ENCODE measurements around the gene SWT1.

SWT1 gene

DNA sequence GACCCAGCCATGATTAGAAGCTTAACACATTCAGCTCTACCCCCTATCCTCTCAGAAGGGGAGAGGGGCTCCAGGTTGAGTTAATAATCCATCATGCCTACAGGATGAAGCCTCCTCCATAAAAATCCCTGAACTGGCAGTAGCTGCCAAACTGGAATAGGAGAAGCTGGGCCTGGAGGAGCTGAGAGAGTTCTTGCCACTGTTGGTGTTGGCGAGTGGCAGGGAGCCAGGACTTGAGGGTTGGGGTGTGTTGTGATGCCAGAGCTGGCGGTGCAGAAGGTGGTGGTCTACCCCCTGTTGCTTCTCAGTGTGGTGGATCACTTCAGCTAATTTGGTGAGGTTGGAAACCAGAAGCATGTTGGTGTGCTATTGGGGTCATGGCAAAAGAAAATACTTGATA, 123.6 kb downstream of the SWT1 start:
- no peak overlapping the region for H2AFZ ChIP-seq (ENCODE audit: low read depth, low read length)
- no peak overlapping the region for H3K4me3 ChIP-seq (ENCODE audit: low read depth in 1 of 2, low read length in 2 of 2)
- DNase-seq (no peak), ATAC-seq (ENCODE audit: insufficient read depth, low read depth) (no peak)
- peaks cover 15% of the 10 kb centered on the region for H3K4me1 ChIP-seq (ENCODE audit: insufficient read depth, low read length)
- H3K36me3 ChIP-seq (ENCODE audit: insufficient read depth, low read length), result no peaks in the 10 kb centered on the region
- H3K79me2 ChIP-seq (ENCODE audit: insufficient read depth, low read length), result no peaks in the 10 kb centered on the region
- H3K9ac ChIP-seq (ENCODE audit: low read depth, low read length), result no peak overlapping the region
- no peak overlapping the region for H3K4me2 ChIP-seq (ENCODE audit: insufficient read depth, low read length)
- H3K27ac ChIP-seq (ENCODE audit: low read length), result peak overlapping the region; percentile 2; the same call in 1 of the 2 replicates
- no peaks in the 10 kb centered on the region for H3K9me3 ChIP-seq (ENCODE audit: insufficient read depth, low read length, severe bottlenecking)
- H4K20me1 ChIP-seq (ENCODE audit: insufficient read depth, low read length), result no peaks in the 10 kb centered on the region
- no peak for TF ChIP-seq EZH2 (IDR thresholded peaks at IDR 0.05; ENCODE audit: borderline replicate concordance, low read depth, low read length, severe bottlenecking)
- TF ChIP-seq, protein P1, sequence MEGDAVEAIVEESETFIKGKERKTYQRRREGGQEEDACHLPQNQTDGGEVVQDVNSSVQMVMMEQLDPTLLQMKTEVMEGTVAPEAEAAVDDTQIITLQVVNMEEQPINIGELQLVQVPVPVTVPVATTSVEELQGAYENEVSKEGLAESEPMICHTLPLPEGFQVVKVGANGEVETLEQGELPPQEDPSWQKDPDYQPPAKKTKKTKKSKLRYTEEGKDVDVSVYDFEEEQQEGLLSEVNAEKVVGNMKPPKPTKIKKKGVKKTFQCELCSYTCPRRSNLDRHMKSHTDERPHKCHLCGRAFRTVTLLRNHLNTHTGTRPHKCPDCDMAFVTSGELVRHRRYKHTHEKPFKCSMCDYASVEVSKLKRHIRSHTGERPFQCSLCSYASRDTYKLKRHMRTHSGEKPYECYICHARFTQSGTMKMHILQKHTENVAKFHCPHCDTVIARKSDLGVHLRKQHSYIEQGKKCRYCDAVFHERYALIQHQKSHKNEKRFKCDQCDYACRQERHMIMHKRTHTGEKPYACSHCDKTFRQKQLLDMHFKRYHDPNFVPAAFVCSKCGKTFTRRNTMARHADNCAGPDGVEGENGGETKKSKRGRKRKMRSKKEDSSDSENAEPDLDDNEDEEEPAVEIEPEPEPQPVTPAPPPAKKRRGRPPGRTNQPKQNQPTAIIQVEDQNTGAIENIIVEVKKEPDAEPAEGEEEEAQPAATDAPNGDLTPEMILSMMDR (IDR thresholded peaks at IDR 0.05; ENCODE audit: borderline replicate concordance, extremely low read depth, low read length, poor library complexity, severe bottlenecking), result no peak
- no peaks in the 10 kb centered on the region for H3K27me3 ChIP-seq (ENCODE audit: insufficient read depth, low read length, poor library complexity)

DNA sequence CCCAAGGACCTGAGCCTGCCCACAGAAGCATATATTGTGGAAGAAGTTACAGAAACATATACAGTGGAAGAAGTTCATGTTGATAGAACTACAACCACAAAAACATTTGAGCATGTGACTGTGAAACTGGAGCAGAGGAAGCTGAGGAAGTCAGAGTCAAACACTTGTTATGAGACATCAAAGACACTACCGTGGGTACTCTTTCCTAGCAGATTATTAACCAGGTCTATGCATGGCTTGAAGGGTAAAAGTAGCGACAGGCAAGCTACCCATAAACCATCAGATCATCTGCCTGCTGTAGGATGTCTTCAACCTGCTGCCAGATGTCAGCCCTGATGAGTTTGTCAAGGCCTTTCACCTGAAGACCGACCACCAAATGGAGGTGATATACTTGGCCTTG, 124.3 kb downstream of the SWT1 start:
- Histone ChIP-seq H3K4me2 (ENCODE audit: insufficient read depth, low read length) (0 out of 2 replicates have a peak overlapping the region, but pooled peaks have one; percentile 9), H3K4me3 (ENCODE audit: low read depth in 1 of 2, low read length in 2 of 2) (no peak overlapping the region), H2AFZ (ENCODE audit: low read depth, low read length) (peak overlapping the region; percentile 40), H3K79me2 (ENCODE audit: insufficient read depth, low read length) (no peaks in the 10 kb centered on the region), H3K4me1 (ENCODE audit: insufficient read depth, low read length) (peaks cover 15% of the 10 kb centered on the region), H3K27ac (ENCODE audit: low read length) (peak overlapping the region; percentile 17; the same call in 1 of the 2 replicates), H3K9ac (ENCODE audit: low read depth, low read length) (no peak overlapping the region), H4K20me1 (ENCODE audit: insufficient read depth, low read length) (no peaks in the 10 kb centered on the region), H3K36me3 (ENCODE audit: insufficient read depth, low read length) (no peaks in the 10 kb centered on the region), H3K9me3 (ENCODE audit: insufficient read depth, low read length, severe bottlenecking) (no peaks in the 10 kb centered on the region), H3K27me3 (ENCODE audit: insufficient read depth, low read length, poor library complexity) (no peaks in the 10 kb centered on the region)
- ATAC-seq (ENCODE audit: insufficient read depth, low read depth) (peak; percentile 85), DNase-seq (no peak)
- no peak for TF ChIP-seq EZH2 (IDR thresholded peaks at IDR 0.05; ENCODE audit: borderline replicate concordance, low read depth, low read length, severe bottlenecking)
- TF ChIP-seq, protein P1 (IDR thresholded peaks at IDR 0.05; ENCODE audit: borderline replicate concordance, extremely low read depth, low read length, poor library complexity, severe bottlenecking), result no peak

DNA sequence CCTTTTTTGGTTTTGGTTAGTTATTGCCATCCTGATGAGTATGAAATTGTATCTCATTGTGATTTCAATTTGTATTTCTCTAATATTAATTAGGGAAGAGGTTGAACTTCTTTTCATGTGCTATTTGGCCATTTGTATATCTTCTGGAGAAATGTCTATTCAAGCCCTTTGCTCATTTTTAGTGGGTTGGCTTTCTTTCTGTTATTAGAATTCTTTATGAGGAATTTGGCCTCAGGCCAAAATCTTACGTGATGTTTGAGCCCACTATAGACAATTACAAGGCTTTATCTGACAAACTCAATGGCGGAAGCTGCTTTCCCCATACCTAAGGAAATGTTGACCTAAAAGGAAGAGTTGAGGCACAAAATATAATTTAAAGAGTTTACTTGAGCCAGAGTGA, 127.1 kb downstream of the SWT1 start:
- Histone ChIP-seq H3K9ac (ENCODE audit: low read depth, low read length) (no peak overlapping the region), H3K4me3 (ENCODE audit: low read depth in 1 of 2, low read length in 2 of 2) (no peak overlapping the region), H3K4me2 (ENCODE audit: insufficient read depth, low read length) (no peak overlapping the region), H3K36me3 (ENCODE audit: insufficient read depth, low read length) (no peaks in the 10 kb centered on the region), H3K4me1 (ENCODE audit: insufficient read depth, low read length) (peaks cover 15% of the 10 kb centered on the region), H2AFZ (ENCODE audit: low read depth, low read length) (no peak overlapping the region), H3K27me3 (ENCODE audit: insufficient read depth, low read length, poor library complexity) (no peaks in the 10 kb centered on the region), H3K79me2 (ENCODE audit: insufficient read depth, low read length) (no peaks in the 10 kb centered on the region), H3K9me3 (ENCODE audit: insufficient read depth, low read length, severe bottlenecking) (no peaks in the 10 kb centered on the region), H3K27ac (ENCODE audit: low read length) (no peak overlapping the region), H4K20me1 (ENCODE audit: insufficient read depth, low read length) (no peaks in the 10 kb centered on the region)
- DNase-seq (no peak), ATAC-seq (ENCODE audit: insufficient read depth, low read depth) (no peak)
- TF ChIP-seq EZH2 (IDR thresholded peaks at IDR 0.05; ENCODE audit: borderline replicate concordance, low read depth, low read length, severe bottlenecking), result no peak
- TF ChIP-seq, protein P1 (IDR thresholded peaks at IDR 0.05; ENCODE audit: borderline replicate concordance, extremely low read depth, low read length, poor library complexity, severe bottlenecking), result no peak
